ENCODE data around the gene USP31. TPM values are rescaled to one million over a fixed set of nuclear protein-coding genes. Genes with fewer than 3 reads are reported as not detected.

The USP31 gene
- total RNA-seq, 1 experiment from 2014 or later = 11.5 TPM

DNA sequence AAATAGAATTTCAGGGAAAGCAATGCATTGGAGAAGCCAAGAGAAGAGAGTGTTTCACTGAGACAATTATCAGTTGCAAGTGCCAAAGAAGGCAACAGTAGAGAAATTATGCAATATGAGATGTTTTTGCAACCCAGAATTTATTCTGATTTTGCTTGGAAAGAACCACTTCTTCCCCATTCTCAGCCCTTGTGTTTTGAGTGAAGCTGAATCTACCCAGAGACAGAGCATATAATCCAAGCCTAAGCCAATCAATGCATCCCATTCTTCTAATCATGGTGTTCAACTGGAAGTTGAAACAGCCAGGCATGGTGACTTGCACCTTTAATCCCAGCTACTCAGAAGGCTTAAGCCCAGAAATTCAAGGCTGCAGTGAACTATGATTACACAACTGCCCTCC, 26.4 kb upstream of the USP31 start:
- no peaks in the 10 kb centered on the region for H3K27me3 ChIP-seq
- no peak for DNase-seq
- no peak overlapping the region for H3K4me3 ChIP-seq
- peaks cover 5% of the 10 kb centered on the region for H3K9me3 ChIP-seq (replicated peaks)
- H3K4me1 ChIP-seq = no peaks in the 10 kb centered on the region
- H3K27ac ChIP-seq = no peak overlapping the region
- H3K36me3 ChIP-seq = no peaks in the 10 kb centered on the region

DNA sequence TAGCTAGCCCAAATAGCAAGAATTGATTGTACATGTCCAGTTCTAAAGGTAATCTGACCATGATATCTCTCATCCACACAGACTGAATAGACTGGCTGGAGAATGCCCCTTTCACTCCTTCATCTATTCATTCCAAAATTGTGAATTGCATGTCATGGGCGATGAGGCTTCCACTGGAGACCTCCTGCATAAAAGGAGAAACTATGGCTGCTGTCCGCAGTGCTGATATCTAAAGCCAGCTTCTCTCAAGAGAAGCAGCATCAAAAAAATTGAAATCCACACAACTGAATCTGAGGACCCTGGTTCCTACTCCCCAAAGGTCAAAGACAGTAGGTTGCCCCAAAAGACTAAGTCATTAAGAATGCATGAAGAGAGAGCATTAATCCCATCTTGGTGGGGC, 25.4 kb upstream of the USP31 start:
- DNase-seq = peak in 1 of 2 experiments; percentile 26
- H3K4me1 ChIP-seq = no peaks in the 10 kb centered on the region
- H3K36me3 ChIP-seq = no peaks in the 10 kb centered on the region
- peaks cover 5% of the 10 kb centered on the region for H3K9me3 ChIP-seq (replicated peaks)
- H3K27ac ChIP-seq = no peak overlapping the region
- no peak overlapping the region for H3K4me3 ChIP-seq
- no peaks in the 10 kb centered on the region for H3K27me3 ChIP-seq

DNA sequence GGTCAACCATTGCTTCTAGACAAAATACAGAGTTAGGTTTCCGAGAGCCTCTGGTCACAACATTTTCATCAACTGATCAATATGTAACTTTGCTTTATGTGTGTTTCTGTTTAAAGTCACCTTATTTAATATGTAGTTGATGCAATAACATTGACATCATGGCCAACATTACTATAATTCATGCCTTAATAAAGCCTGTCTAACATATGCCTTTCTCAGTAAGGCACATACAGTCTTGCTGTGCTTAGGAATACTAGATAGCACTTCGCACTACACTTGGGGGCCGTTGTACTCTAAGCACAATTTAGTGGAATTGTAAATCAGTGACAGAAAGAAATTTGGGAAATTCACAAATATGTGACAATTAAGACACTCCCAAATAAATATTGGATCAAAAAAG, 23.7 kb upstream of the USP31 start:
- DNase-seq = no peak

DNA sequence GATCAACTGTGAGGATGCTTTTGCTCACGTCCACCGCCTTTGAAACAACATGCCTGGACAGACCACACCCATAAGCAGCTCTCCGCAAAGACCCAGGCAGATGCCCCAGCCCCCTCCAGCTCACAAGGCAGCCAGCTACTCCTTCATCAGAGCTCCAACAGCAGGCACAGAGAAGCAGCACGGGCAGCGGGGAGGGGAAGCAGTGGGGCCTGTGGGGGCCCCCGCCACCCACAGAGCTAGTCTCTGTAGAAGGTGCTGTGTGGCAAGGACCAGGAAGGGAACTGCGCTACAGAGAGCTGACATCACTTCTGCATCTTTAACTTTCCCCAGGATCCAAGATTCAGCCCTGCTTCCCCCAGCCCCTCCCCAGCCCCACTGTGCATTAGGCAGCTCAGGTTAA, 23.3 kb upstream of the USP31 start:
- H3K4me1 ChIP-seq = no peaks in the 10 kb centered on the region
- H3K27ac ChIP-seq = no peak overlapping the region
- no peak overlapping the region for H3K4me3 ChIP-seq
- no peaks in the 10 kb centered on the region for H3K36me3 ChIP-seq
- no peak for DNase-seq
- H3K27me3 ChIP-seq = no peaks in the 10 kb centered on the region
- H3K9me3 ChIP-seq (replicated peaks) = peaks cover 5% of the 10 kb centered on the region

More for the DNA sequence above, 23.7 kb upstream of the USP31 start:
- Histone ChIP-seq H3K27me3 (no peaks in the 10 kb centered on the region), H3K36me3 (no peaks in the 10 kb centered on the region), H3K4me3 (no peak overlapping the region), H3K27ac (no peak overlapping the region), H3K4me1 (no peaks in the 10 kb centered on the region), H3K9me3 (replicated peaks) (peaks cover 5% of the 10 kb centered on the region)

DNA sequence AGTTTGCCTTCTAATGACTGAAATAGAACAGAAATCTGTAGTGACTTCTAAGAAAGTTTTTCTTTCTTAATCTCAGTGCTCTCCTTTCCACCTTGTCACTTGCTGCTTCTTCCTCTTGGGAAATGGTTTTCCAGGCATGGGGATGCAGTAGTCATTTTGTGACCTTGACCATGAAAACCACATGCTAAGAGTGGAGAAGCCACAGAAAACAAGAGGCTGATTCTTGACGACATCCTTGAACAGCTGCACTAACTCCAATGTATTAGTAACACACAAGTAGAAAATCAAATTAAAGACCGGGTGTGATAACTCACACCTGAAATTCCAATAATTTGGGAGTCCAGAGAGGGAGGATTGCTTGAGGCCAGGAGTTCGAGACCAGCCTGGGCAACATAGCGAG, 15.5 kb upstream of the USP31 start:
- Histone ChIP-seq H3K27ac (no peak overlapping the region), H3K27me3 (no peaks in the 10 kb centered on the region), H3K4me3 (no peak overlapping the region), H3K4me1 (no peaks in the 10 kb centered on the region), H3K9me3 (replicated peaks) (peaks cover 3% of the 10 kb centered on the region; the same call in 1 of the 2 replicates), H3K36me3 (no peaks in the 10 kb centered on the region)
- DNase-seq = peak in 1 of 2 experiments; percentile 54

DNA sequence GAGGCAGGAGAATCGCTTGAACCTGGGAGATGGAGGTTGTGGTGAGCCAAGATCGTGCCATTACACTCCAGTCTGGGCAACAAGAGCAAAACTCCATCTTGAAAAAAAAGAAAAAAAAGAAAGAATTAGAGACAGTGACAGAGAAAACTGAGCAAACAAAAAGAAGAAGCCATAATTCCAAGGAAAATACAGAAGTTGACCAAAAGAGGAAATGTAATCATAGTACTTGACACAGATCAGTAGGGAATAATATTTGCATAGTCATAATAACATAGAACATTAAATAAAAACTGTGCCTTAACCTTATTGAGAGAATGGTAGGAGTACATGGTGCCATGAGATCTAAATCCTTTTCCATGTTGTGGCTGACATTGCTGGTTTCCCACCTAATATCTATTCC, 14.7 kb upstream of the USP31 start:
- Histone ChIP-seq H3K27me3 (no peaks in the 10 kb centered on the region), H3K4me3 (no peak overlapping the region), H3K9me3 (replicated peaks) (peaks cover 3% of the 10 kb centered on the region; the same call in 1 of the 2 replicates), H3K4me1 (no peaks in the 10 kb centered on the region), H3K27ac (no peak overlapping the region), H3K36me3 (no peaks in the 10 kb centered on the region)
- DNase-seq = no peak

DNA sequence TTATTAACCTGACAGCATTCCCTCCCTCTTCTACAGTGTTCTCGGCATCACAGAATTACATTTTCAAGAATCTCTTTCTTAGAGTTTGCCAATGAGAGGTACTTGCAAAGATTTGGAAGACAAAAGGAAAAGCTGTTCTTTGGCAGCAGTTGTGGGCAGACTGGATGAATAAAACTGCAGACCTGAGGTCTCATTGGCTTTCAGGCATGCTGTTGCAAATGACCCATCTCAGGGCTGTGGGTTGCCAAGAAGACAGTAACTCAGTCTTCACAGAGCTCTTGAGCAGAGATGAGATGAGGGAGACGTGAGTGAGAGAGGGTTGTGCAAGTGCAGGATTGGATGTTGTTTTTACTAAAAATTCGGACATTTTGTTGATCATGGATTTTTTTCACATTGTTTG, 11.3 kb upstream of the USP31 start:
- no peaks in the 10 kb centered on the region for H3K27me3 ChIP-seq
- H3K27ac ChIP-seq = no peak overlapping the region
- H3K36me3 ChIP-seq = no peaks in the 10 kb centered on the region
- H3K4me1 ChIP-seq = no peaks in the 10 kb centered on the region
- no peak overlapping the region for H3K4me3 ChIP-seq
- no peak for DNase-seq
- H3K9me3 ChIP-seq (replicated peaks) = peaks cover 3% of the 10 kb centered on the region; the same call in 1 of the 2 replicates

DNA sequence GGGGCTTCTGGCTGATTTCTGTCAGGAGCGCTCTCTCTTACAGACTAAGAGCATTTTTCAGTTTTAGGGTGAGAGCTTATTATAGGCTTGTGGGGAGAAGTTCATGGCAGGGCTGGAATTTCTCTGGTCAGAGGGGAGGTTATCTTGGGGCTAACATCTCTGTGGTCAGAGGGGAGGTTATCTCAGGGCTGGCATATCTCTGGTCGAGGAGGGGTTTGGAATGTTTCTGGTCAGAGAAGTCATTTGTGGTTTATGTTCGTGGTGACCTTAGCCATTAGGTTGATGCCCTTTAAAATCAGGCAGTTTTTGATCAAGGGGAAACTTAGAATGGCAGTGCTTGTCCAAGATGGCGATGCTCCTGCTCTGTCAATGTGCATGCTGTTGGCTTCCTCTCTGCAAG, 10.8 kb upstream of the USP31 start:
- peaks cover under 1% of the 10 kb centered on the region; the same call in 1 of the 2 replicates for H3K9me3 ChIP-seq (replicated peaks)
- DNase-seq = no peak
- no peaks in the 10 kb centered on the region for H3K36me3 ChIP-seq
- H3K27me3 ChIP-seq = no peaks in the 10 kb centered on the region
- no peak overlapping the region for H3K27ac ChIP-seq
- no peak overlapping the region for H3K4me3 ChIP-seq
- H3K4me1 ChIP-seq = no peaks in the 10 kb centered on the region

DNA sequence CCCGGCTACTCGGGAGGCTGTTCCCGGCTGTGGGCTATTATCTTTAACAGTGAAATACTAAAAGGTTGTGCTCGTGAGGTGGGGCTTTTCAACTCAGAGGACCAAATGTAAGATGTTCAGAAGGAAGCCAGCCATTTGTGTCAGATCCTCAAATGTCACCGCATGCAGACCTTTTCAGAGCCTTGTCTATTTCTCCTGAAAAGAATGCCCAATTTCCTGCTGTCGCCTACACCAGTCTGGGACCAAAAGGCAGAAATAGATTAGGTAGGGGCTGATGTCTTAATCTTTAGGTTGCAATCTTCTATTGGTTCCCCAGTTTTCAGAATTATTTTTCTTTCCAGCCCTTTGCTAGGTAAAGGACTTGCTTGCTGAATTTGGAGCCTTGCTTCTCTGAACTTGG, 8.9 kb upstream of the USP31 start:
- DNase-seq = no peak
- no peaks in the 10 kb centered on the region for H3K4me1 ChIP-seq
- H3K27me3 ChIP-seq = no peaks in the 10 kb centered on the region
- no peak overlapping the region for H3K4me3 ChIP-seq
- H3K27ac ChIP-seq = no peak overlapping the region
- H3K36me3 ChIP-seq = no peaks in the 10 kb centered on the region
- H3K9me3 ChIP-seq (replicated peaks) = no peaks in the 10 kb centered on the region

DNA sequence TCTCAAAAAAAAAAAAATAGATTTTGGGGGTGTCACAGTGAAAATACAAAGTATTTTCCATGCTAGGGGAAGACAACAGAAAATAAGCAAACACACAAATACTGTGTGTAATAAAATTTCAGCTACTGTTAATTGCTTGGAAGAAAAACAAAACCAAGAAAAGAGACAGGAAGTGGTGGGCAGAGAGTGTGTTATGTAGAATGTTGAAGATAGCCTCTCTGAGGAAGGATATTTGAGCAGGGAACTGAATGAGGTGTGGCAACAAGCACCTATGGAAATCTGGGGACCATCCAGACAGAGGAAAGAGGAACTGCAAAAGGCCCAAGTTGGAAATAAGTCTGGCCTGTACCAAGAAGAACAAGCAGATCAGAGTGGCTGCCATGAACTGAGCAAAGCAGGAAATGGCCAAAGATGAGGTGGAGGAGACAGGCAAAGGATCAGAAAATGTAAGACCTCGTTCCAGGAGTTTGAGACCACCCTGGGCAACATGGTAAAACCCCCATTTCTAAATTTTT, 7.8 kb upstream of the USP31 start:
- H3K27me3 ChIP-seq = no peaks in the 10 kb centered on the region
- DNase-seq = no peak
- H3K9me3 ChIP-seq (replicated peaks) = no peaks in the 10 kb centered on the region
- no peak overlapping the region for H3K27ac ChIP-seq
- no peak overlapping the region for H3K4me3 ChIP-seq
- no peaks in the 10 kb centered on the region for H3K4me1 ChIP-seq
- no peaks in the 10 kb centered on the region for H3K36me3 ChIP-seq

DNA sequence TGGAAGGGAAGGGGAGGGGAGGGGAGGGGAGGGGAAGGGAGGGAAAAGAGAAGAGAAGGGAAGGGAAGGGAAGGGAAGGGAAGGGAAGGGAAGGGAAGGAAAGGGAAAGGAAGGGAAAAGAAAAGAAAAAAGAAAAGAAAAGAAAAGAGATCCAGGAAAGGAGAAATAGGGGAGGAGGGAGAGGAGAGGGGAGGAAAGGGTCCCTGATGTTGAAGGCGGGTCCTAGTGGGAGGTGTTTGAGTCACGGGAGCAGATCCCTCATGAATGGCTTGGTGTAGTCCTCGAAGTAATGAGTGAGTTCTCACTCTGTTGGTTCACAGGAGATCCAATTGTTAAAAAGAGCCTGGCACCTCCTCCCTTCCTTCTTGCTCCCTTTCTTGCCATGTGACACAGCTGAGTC, 6.9 kb upstream of the USP31 start:
- DNase-seq = no peak
- Histone ChIP-seq H3K4me1 (no peaks in the 10 kb centered on the region), H3K27me3 (no peaks in the 10 kb centered on the region), H3K36me3 (no peaks in the 10 kb centered on the region), H3K4me3 (no peak overlapping the region), H3K9me3 (replicated peaks) (no peaks in the 10 kb centered on the region), H3K27ac (no peak overlapping the region)

DNA sequence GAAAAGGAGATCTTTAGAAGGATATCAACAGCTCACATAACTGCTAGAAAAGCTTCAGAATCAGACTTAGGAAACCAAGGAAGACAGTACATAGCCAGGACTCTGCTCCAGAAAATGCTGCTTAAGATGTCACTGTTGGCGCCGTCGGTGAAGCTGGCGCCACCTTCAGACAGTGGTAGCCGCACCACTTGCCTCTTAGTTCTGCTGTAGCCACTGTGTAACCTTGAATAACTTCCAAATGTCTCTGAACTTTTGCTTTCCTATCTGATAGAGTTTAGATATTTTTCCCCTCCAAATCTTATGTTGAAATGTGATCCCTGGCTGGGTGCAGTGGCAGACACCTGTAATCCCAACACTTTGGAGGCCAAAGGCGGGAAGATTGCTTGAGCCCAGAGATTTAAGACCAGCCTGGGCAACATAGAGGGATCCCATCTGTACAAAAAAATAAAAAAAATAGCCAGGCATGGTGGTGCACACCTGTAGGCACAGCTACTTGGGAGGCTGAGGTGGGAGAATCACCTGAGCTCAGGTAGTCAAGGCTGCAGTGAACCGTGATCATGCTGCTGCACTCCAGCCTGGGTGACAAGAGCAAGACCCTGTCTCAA, 6.3 kb upstream of the USP31 start:
- no peak for DNase-seq
- no peaks in the 10 kb centered on the region for H3K4me1 ChIP-seq

DNA sequence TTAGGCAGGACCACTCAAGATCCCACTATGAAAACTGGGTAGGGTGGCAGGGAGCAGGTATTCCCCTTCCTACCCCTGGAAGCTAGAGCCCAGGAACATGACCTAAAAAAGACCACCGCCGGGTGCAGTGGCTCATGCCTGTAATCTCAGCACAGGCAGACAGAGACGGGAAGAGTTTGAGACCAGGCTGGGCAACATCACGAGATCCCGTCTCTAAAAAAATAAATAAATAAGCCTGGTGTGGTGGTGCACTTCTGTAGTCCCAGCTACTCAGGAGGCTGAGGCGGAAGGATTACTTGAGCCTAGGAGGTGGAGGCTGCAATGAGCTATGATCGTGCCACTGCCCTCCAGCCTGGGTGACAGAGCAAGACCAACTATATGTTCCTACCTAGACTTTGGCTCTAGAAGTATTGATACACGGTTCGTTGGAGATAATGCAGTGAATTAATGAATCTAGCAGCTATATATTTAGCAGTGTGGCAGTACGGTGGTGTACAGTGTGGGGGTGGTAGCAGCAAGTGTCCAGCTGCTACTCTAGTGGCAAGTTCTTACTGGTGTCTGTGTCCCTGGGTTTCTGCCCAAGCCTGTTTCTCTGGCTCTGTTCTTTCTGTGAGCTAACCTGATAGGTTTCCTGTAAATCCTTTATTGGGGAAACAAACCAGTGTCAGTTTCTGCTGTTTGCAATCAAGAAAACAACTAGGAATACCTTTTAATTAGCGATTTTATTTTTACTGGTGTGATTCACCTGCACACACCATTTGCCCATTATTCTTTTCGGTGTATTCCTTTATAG, 3.3 kb upstream of the USP31 start:
- Histone ChIP-seq H3K4me3 (no peak overlapping the region), H3K27ac (no peak overlapping the region), H3K36me3 (no peaks in the 10 kb centered on the region), H3K4me1 (no peaks in the 10 kb centered on the region), H3K27me3 (no peaks in the 10 kb centered on the region), H3K9me3 (replicated peaks) (no peaks in the 10 kb centered on the region)
- DNase-seq = no peak

More for the DNA sequence above, 6.3 kb upstream of the USP31 start:
- H3K9me3 ChIP-seq (replicated peaks) = no peaks in the 10 kb centered on the region
- no peak overlapping the region for H3K27ac ChIP-seq
- H3K27me3 ChIP-seq = no peaks in the 10 kb centered on the region
- no peak overlapping the region for H3K4me3 ChIP-seq
- no peaks in the 10 kb centered on the region for H3K36me3 ChIP-seq

DNA sequence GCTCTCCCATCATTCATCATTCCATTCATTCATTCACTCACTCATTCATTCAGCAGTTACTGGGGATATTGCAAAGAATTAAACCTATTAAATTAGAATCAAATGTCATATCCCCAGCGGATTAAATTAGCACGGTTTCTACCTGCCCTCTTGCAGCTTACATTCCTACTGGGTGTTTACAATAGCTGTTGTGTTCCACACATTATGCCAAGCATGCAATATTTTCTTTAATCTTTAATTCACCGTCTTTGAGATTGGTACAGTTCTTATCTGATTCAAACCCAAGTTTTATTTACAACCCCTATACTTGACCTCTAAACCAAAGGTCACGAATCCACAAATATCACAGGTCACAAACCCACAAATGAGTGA, 727 bp upstream of the USP31 start:
- Histone ChIP-seq H3K9me3 (replicated peaks) (no peaks in the 10 kb centered on the region), H3K27ac (no peak overlapping the region), H3K4me1 (0 out of 2 replicates have a peak, but pooled peaks cover 4% of the 10 kb centered on the region), H3K4me3 (peak overlapping the region; percentile 92), H3K36me3 (no peaks in the 10 kb centered on the region), H3K27me3 (no peaks in the 10 kb centered on the region)
- no peak for DNase-seq

DNA sequence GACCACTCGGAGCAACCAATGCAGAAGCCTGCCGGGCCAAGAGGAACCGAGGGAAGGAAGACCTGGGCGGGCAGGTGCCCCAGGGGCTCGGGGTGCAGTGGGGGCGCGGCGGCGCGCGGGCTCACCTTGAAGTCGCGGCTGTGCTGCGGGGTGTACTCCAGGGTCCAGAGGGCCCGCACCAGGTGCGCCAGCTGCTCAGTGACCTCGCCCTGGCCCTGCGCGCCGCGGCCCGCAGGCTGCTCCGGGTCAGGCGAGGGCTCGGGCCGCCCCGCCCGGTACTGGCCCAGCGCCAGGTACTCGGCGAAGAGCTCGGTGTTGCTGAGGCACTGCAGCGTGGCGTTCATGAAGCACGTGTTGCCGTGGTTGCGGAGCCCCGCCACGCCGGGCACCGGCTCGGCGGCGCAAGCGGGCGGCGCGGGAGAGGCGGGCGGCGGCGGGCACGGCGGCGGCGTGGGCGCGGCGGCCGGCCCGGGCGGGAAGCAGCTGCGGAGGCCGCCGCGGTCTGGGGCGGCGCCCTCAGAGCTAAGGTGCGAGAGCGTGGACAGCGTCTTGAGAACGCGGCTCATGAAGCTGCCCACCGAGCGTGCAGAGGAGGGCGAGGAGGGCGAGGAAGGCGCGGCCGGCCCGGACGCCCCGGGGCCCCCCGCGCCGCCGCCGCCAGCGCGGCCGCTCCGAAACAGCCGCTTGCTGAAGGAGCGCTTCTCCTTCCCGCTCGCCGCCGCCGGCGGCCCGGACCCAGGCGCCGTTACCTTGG, 562 bp downstream of the USP31 start:
- Histone ChIP-seq H3K4me3 (peak overlapping the region; percentile 92), H3K27me3 (no peaks in the 10 kb centered on the region), H3K9me3 (replicated peaks) (no peaks in the 10 kb centered on the region), H3K27ac (peak overlapping the region; percentile 24; the same call in 1 of the 2 replicates), H3K36me3 (no peaks in the 10 kb centered on the region), H3K4me1 (0 out of 2 replicates have a peak, but pooled peaks cover 4% of the 10 kb centered on the region)
- DNase-seq = peak; percentile 38 to 41
